ENCODE measurements around the gene EFCAB5. TPM values are rescaled to one million over a fixed set of nuclear protein-coding genes. Genes with fewer than 3 reads are reported as not detected.

The EFCAB5 gene
- total and polyA plus RNA-seq, 2 of the 13 experiments (the other 11 are each of a cell fraction or from before 2014, with no cell fraction given), result 0.15 TPM; not detected in 1

DNA sequence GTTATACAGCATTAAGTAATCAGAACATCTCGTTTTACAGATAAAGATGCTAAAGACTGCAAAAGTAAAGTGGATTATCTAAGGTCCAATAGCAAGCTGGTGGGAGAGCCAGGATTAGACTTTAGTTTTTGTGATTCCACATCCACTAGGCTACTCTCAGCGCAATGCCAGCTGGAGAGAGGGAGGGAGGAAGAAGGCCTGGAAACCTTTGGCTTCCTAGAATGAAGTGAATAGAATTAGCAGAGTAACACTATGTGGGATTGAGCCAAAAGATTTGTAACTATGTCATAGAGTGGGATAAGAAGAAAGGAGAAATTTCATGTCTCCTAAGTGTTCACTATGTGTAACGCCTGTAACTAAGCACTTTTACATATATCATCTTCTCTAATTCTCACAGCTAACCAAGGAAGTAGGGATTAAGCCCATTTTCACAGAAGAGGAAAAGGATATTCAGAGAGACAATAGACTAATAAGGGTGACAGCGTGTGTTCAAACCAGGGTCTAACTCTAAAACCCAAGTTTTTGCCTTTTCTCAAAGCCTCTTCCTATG lies 149.8 kb downstream of the EFCAB5 start:
- H3K9me3 ChIP-seq (ENCODE audit: low read length), result no peaks in the 10 kb centered on the region
- H3K4me3 ChIP-seq (replicated peaks in 1 of 3; ENCODE audit: insufficient read depth in 1 of 3, low read depth in 2 of 3, low read length in 3 of 3), result no peak overlapping the region
- no peak overlapping the region for H2AFZ ChIP-seq (ENCODE audit: low read length)
- POLR2A ChIA-PET, result no interaction called here
- H3K4me1 ChIP-seq (ENCODE audit: insufficient read depth, low read length), result peaks cover 10% of the 10 kb centered on the region
- no peak overlapping the region for H3K9ac ChIP-seq (ENCODE audit: insufficient read depth, low read depth, low read length)
- no peak overlapping the region for H3K27ac ChIP-seq (ENCODE audit: extremely low read length, insufficient read depth, low read length)
- intact Hi-C loops (cut with micrococcal nuclease; ENCODE audit: unreplicated experiment), result loop anchor here (10.0 kb wide), 2 partner anchors 156 to 286 kb away; partner anchors contain the start of gene SSH2
- no peak for ATAC-seq
- CTCF ChIA-PET (ENCODE audit: low intra/inter-chr PET ratio, low total read pairs), result interaction anchor here (3.5 kb wide), 1 partner anchor 64 kb away, joined by 20 read pairs; no protein-coding TSS in a partner anchor
- no TSS peak for BruUV-seq (replicated peaks)
- DNase-seq (ENCODE audit: low spot score), result no peak
- H3K36me3 ChIP-seq (replicated peaks in 1 of 2; ENCODE audit: control insufficient read depth in 1 of 2, insufficient read depth in 2 of 2, low read length in 2 of 2), result no peaks in the 10 kb centered on the region
- WGBS (ENCODE audit: low lambda C conversion rate), result 28% methylated on average over 4 of the region's 4 CpGs
- H3K4me2 ChIP-seq (ENCODE audit: low read depth, low read length), result no peak overlapping the region
- peaks cover 0 to 23% of the 10 kb centered on the region in 2 experiments; a peak in 2 of 5 replicates for H3K27me3 ChIP-seq (ENCODE audit: control insufficient read depth in 1 of 2, insufficient read depth in 2 of 2, low read length in 2 of 2)
- in situ Hi-C loops (cut with HindIII; ENCODE audit: extremely low pct_ligation_motif_present, low pct_unique_long_range_greater_than_20kb), result no loop called here
- H3K79me2 ChIP-seq (ENCODE audit: insufficient read depth, low read length), result no peaks in the 10 kb centered on the region
- H4K20me1 ChIP-seq (ENCODE audit: insufficient read depth, low read length), result no peaks in the 10 kb centered on the region
- no peak for TF ChIP-seq ZNF460 (CRISPR knock-in tag; IDR thresholded peaks at IDR 0.05; ENCODE audit: borderline replicate concordance)
- no peak for TF ChIP-seq IRX3 (CRISPR knock-in tag; IDR thresholded peaks at IDR 0.05; ENCODE audit: borderline replicate concordance, low read depth)
- TF ChIP-seq TBX2 (CRISPR knock-in tag; IDR thresholded peaks at IDR 0.05; ENCODE audit: borderline replicate concordance), result no peak
- TF ChIP-seq ZNF878 (CRISPR knock-in tag; IDR thresholded peaks at IDR 0.05), result no peak
- TF ChIP-seq MYNN (CRISPR knock-in tag; IDR thresholded peaks at IDR 0.05; ENCODE audit: low read depth), result no peak
- TF ChIP-seq, protein P1, sequence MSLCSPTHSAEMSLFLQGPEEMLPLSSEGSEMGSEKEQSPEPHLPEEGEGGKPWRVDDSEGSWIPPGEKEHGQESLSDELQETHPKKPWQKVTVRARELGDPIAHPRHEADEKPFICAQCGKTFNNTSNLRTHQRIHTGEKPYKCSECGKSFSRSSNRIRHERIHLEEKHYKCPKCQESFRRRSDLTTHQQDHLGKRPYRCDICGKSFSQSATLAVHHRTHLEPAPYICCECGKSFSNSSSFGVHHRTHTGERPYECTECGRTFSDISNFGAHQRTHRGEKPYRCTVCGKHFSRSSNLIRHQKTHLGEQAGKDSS (CRISPR knock-in tag; IDR thresholded peaks at IDR 0.05; ENCODE audit: borderline replicate concordance, low read depth), result no peak
- no peak for TF ChIP-seq ZNF547 (CRISPR knock-in tag; IDR thresholded peaks at IDR 0.05)
- no peak for TF ChIP-seq DNMT3B (CRISPR knock-in tag; conservative IDR thresholded peaks at IDR 0.05)
- TF ChIP-seq ZNF670 (CRISPR knock-in tag; IDR thresholded peaks at IDR 0.05; ENCODE audit: borderline replicate concordance), result no peak
- TF ChIP-seq SETDB1 (CRISPR knock-in tag; IDR thresholded peaks at IDR 0.05; ENCODE audit: borderline replicate concordance), result no peak
- no peak for TF ChIP-seq ZNF616 (CRISPR knock-in tag; IDR thresholded peaks at IDR 0.05; ENCODE audit: low read depth)
- no peak for TF ChIP-seq ZBTB26 (CRISPR knock-in tag; IDR thresholded peaks at IDR 0.05; ENCODE audit: borderline replicate concordance)
- no peak for TF ChIP-seq GFI1 (CRISPR knock-in tag; IDR thresholded peaks at IDR 0.05; ENCODE audit: borderline replicate concordance)
- no peak for TF ChIP-seq RXRB (CRISPR knock-in tag; IDR thresholded peaks at IDR 0.05; ENCODE audit: borderline replicate concordance)
- no peak for TF ChIP-seq TCF7L2 (IDR thresholded peaks at IDR 0.05; ENCODE audit: low read depth, low read length)
- no peak for FAIRE-seq
